ENCODE measurements around the gene HADHB. TPM values are rescaled to one million over a fixed set of nuclear protein-coding genes. Genes with fewer than 3 reads are reported as not detected.
"Not testable (repeated sequence)": the region's sequence is repeated elsewhere in the genome, so short reads cannot be mapped to it uniquely, and the experiment has no call there.

The HADHB gene
- total RNA-seq, 1 experiment from 2014 or later: 72.7 TPM

GRCh38 chr2:26251893-26252292, 7.2 kb downstream of the HADHB start:
- no peak for DNase-seq
- BruUV-seq (replicated peaks): no TSS peak
- TF ChIP-seq CTCF (conservative IDR thresholded peaks at IDR 0.05) (no peak), EZH2 (IDR thresholded peaks at IDR 0.05; ENCODE audit: low read depth) (no peak)
- H3K4me2 ChIP-seq: no peak overlapping the region
- H3K27ac ChIP-seq: no peak overlapping the region
- peaks cover 13% of the 10 kb centered on the region for H3K4me1 ChIP-seq (replicated peaks; ENCODE audit: insufficient read depth)
- ChIA-PET POLR2A (ENCODE audit: unreplicated experiment) (no interaction called here), CTCF (interaction anchor here (0.5 kb wide), 1 partner anchor 83 kb away, joined by 9 read pairs; no protein-coding TSS in a partner anchor)
- H3K36me3 ChIP-seq (ENCODE audit: low read depth): peaks cover 8% of the 10 kb centered on the region; the same call in 1 of the 2 replicates
- no peaks in the 10 kb centered on the region for H3K9me3 ChIP-seq (ENCODE audit: insufficient read depth, low read depth)
- H2AFZ ChIP-seq: no peak overlapping the region
- no peak overlapping the region for H3K4me3 ChIP-seq
- H4K20me1 ChIP-seq (ENCODE audit: insufficient read depth): peaks cover 8% of the 10 kb centered on the region
- H3F3A ChIP-seq (ENCODE audit: insufficient read depth, low read depth): no peaks in the 10 kb centered on the region; the same call in 1 of the 2 replicates
- no peaks in the 10 kb centered on the region for H3K27me3 ChIP-seq (ENCODE audit: insufficient read depth, low read depth)
- H3K79me2 ChIP-seq (ENCODE audit: low read depth): peaks cover 61% of the 10 kb centered on the region
- H3K9me2 ChIP-seq (ENCODE audit: insufficient read depth): no peaks in the 10 kb centered on the region
- intact Hi-C loops (cut with micrococcal nuclease; ENCODE audit: unreplicated experiment): no loop called here

GRCh38 chr2:26255759-26256384, 11.1 kb downstream of the HADHB start:
- peak in 1 of 2 experiments; percentile 60 for DNase-seq
- TF ChIP-seq EZH2 (IDR thresholded peaks at IDR 0.05; ENCODE audit: low read depth): no peak
- TF ChIP-seq CTCF (conservative IDR thresholded peaks at IDR 0.05): no peak
- peaks cover 5% of the 10 kb centered on the region for H4K20me1 ChIP-seq (ENCODE audit: insufficient read depth)
- H3K9me3 ChIP-seq (ENCODE audit: insufficient read depth, low read depth): no peaks in the 10 kb centered on the region
- POLR2A ChIA-PET (ENCODE audit: unreplicated experiment): interaction anchor here (0.5 kb wide), 1 partner anchor 60 kb away, joined by 3 read pairs; no protein-coding TSS in a partner anchor
- no peak overlapping the region for H3K4me3 ChIP-seq
- intact Hi-C loops (cut with micrococcal nuclease; ENCODE audit: unreplicated experiment): no loop called here
- no peak overlapping the region for H3K4me2 ChIP-seq
- H3K4me1 ChIP-seq (replicated peaks; ENCODE audit: insufficient read depth): peaks cover 10% of the 10 kb centered on the region; the same call in 1 of the 2 replicates
- no peak overlapping the region for H2AFZ ChIP-seq
- no peaks in the 10 kb centered on the region for H3K9me2 ChIP-seq (ENCODE audit: insufficient read depth)
- no TSS peak for BruUV-seq (replicated peaks)
- peaks cover 23% of the 10 kb centered on the region for H3K79me2 ChIP-seq (ENCODE audit: low read depth)
- H3K36me3 ChIP-seq (ENCODE audit: low read depth): peaks cover 8% of the 10 kb centered on the region; the same call in 1 of the 2 replicates
- H3K27ac ChIP-seq: peak overlapping the region; percentile 25; the same call in 1 of the 2 replicates
- CTCF ChIA-PET: no interaction called here
- H3K27me3 ChIP-seq (ENCODE audit: insufficient read depth, low read depth): no peaks in the 10 kb centered on the region
- H3F3A ChIP-seq (ENCODE audit: insufficient read depth, low read depth): no peaks in the 10 kb centered on the region; the same call in 1 of the 2 replicates

GRCh38 chr2:26258836-26259235, 14.1 kb downstream of the HADHB start:
- H3K9me3 ChIP-seq (ENCODE audit: insufficient read depth, low read depth); H3K36me3 ChIP-seq (ENCODE audit: low read depth); H3K4me2 ChIP-seq; H3K4me3 ChIP-seq; H3F3A ChIP-seq (ENCODE audit: insufficient read depth, low read depth); H3K9me2 ChIP-seq (ENCODE audit: insufficient read depth); H2AFZ ChIP-seq; intact Hi-C loops (cut with micrococcal nuclease; ENCODE audit: unreplicated experiment); CTCF ChIA-PET; H3K27me3 ChIP-seq (ENCODE audit: insufficient read depth, low read depth); BruUV-seq (replicated peaks); H3K79me2 ChIP-seq (ENCODE audit: low read depth); H3K27ac ChIP-seq; POLR2A ChIA-PET (ENCODE audit: unreplicated experiment); H4K20me1 ChIP-seq (ENCODE audit: insufficient read depth); DNase-seq: not testable (repeated sequence)
- peaks cover 10% of the 10 kb centered on the region; the same call in 1 of the 2 replicates for H3K4me1 ChIP-seq (replicated peaks; ENCODE audit: insufficient read depth)
